ENCODE measurements around the gene ADH1C.

ADH1C gene

DNA sequence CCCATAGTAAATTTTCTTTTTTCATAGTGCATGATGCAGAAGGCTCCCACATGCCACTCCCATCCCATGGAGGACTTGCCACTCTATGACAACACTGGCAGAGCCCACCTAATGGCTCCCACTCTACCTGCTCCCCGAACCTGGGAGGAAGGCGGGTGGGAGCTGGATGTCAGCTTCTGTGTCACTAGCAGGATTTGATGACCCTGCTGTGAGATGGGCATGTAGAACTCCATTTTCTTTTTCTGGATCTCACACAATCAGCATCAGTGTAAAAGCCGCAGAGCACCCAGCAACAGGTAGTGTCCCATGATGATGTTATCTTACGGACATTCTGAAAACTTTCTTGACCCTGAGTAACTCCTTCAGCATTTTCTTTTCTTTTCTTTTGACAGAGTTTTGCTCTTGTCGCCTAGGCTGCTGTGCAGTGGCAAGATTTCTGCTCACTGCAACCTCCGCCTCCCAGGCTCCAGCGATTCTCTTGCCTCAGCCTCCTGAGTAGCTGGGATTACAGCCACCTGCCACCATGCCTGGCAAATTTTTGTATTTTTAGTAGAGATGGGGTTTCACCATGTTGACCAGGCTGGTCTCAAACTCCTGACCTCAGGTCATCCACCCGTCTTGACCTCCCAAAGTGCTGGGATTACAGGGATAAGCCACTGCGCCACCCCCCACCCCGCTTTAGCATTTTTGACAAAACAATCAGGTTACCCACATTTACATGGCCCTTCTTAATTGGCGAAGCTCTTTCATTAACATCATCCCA, 46.7 kb downstream of the ADH1C start:
- DNase-seq (ENCODE audit: low read depth, low spot score) = no peak
- H3K4me3 ChIP-seq (ENCODE audit: low read depth, low read length) = no peak overlapping the region
- in situ Hi-C loops (cut with HindIII; ENCODE audit: low sequenced_read_pairs) = no loop called here
- TF ChIP-seq, protein P1, sequence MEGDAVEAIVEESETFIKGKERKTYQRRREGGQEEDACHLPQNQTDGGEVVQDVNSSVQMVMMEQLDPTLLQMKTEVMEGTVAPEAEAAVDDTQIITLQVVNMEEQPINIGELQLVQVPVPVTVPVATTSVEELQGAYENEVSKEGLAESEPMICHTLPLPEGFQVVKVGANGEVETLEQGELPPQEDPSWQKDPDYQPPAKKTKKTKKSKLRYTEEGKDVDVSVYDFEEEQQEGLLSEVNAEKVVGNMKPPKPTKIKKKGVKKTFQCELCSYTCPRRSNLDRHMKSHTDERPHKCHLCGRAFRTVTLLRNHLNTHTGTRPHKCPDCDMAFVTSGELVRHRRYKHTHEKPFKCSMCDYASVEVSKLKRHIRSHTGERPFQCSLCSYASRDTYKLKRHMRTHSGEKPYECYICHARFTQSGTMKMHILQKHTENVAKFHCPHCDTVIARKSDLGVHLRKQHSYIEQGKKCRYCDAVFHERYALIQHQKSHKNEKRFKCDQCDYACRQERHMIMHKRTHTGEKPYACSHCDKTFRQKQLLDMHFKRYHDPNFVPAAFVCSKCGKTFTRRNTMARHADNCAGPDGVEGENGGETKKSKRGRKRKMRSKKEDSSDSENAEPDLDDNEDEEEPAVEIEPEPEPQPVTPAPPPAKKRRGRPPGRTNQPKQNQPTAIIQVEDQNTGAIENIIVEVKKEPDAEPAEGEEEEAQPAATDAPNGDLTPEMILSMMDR (IDR thresholded peaks at IDR 0.05; ENCODE audit: low read depth, low read length) = no peak

DNA sequence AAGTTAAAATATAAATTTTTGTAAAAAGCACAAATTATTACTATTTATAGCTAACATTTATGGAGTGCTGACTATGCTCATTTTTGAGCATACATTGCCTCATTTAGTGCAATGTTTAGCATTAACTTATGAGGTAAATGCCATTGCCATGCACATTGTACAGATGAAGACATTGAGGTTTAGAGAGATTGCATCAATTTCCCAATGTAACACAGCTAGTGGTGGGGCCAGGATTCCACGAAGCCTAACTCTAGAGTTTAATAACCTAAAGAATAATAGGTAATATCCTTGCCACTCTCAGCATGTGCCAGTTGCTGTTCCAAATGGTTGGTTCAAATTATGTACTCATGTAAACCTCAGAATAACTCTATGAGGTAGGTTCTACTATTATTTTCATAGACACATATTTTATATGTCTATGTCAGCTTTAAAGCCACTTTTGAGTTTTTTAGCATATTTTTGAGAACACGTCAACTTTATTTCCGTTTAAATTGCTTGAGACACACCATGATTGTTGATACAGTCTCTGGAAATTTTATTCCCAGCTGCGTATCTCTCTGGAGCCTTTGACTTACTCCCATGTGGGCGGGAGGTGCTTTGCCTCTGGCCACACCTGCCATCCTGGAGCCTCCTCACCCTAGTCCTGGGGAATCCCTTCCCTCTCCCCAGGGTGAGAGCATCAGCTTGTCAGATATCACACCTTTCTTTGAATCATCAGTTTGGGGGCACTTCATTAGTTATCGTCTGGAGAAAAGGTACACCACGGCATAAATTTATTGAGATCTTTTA, 51.0 kb downstream of the ADH1C start:
- TF ChIP-seq, protein P1 (IDR thresholded peaks at IDR 0.05; ENCODE audit: low read depth, low read length) = no peak
- in situ Hi-C loops (cut with HindIII; ENCODE audit: low sequenced_read_pairs) = no loop called here

DNA sequence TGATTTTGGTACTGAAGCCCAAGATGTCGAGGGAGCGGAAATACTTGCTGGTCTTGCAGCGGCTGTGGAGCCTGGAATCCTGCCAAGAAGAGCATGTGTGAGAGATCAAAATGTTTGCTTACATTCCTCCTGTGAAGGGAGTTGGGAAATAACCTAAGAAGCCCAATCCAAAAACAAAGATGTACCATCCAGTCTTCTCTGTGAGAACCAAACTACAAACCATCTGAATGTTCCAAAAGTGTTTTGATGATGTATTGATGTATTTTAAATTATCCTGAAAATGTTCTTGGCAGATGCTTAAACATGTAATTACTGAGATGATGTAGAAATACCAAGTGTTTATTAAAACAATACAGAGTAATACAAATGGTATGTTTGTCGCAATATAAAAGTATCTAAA, 51.6 kb downstream of the ADH1C start:
- in situ Hi-C loops (cut with HindIII; ENCODE audit: low sequenced_read_pairs) = no loop called here
- no peak overlapping the region for H3K4me3 ChIP-seq (ENCODE audit: low read depth, low read length)
- TF ChIP-seq, protein P1 (IDR thresholded peaks at IDR 0.05; ENCODE audit: low read depth, low read length) = no peak
- peak; percentile 89 for DNase-seq (ENCODE audit: low read depth, low spot score)

More for the DNA sequence above, 51.0 kb downstream of the ADH1C start:
- DNase-seq (ENCODE audit: low read depth, low spot score) = peak; percentile 25
- H3K4me3 ChIP-seq (ENCODE audit: low read depth, low read length) = no peak overlapping the region

DNA sequence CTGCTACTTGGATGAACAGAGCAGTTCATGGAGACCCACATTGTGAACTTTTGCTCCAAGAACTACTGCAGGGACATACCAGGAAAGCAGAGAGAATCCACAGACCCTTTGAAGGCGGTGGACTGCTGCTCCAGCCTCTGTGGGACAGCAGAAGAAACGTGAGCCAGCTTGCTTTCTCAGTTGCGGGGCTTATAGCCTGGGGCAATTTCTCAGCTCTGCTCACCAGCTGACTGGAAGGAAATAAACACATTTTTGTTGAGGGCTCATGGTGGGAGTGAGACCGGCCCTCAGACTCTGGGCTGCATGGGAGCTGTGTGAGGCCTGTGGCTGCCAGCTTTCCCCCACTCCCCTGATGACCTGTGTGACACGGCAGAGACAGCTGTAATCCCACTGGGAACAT, 59.2 kb downstream of the ADH1C start:
- no peak overlapping the region for H3K4me3 ChIP-seq (ENCODE audit: low read depth, low read length)
- in situ Hi-C loops (cut with HindIII; ENCODE audit: low sequenced_read_pairs) = no loop called here
- DNase-seq (ENCODE audit: low read depth, low spot score) = no peak
- TF ChIP-seq, protein P1 (IDR thresholded peaks at IDR 0.05; ENCODE audit: low read depth, low read length) = no peak

DNA sequence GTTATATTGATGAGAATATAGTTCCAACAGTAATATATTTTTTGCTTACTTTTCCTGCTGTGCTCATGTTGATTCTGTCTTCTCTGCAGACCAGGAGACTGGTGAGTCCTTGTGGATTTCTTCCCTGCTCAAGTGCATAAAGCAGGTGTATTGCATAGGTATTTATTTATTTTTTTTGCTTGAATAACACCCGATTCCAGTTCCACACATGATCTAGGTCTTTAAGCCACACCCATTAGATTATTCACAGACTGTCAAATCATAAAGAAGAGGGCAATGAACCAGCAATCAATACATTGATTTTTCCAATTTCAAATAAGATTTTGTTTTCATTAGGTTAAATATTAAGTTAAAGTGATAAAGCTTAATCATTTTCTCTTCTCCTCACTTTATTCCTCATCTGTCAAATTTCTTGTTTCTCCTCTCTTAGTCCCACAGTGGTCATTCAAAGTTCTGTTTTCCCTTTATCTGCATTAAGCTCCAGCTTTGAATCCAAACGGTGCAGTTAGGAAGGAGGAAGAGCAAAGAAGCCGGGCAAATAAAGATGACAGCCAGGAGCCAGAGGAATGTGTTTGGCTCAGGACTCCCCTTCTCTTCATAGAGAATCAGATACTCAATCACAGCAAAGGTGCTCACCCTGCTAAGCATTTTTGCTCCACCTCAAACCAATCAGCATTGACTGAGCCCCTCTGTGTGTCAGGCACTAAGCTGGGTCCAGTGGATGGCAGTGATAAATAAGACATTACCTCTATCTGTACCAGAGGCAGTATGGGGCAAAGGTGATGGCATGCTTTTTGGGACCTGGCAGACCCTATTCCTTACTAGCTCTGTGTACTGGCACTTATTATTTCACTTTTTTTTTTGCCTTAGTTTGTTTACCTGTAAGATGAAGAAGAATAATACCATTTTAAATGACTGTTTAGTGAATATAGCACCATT, 61.4 kb downstream of the ADH1C start, which contains the start of gene ADH1A:
Gene ADH1A (minus strand): TSS at position 138 of the 939 bp plus-strand sequence. CDS start 71 bp downstream, at position 67.
- TF ChIP-seq, protein P1 (IDR thresholded peaks at IDR 0.05; ENCODE audit: low read depth, low read length) = no peak
- in situ Hi-C loops (cut with HindIII; ENCODE audit: low sequenced_read_pairs) = no loop called here
- DNase-seq (ENCODE audit: low read depth, low spot score) = no peak
- H3K4me3 ChIP-seq (ENCODE audit: low read depth, low read length) = no peak within 1 kb of the TSS

Measured in astrocyte of the spinal cord (primary cell).